ENCODE measurements around the gene LINGO1.

LINGO1 gene

DNA sequence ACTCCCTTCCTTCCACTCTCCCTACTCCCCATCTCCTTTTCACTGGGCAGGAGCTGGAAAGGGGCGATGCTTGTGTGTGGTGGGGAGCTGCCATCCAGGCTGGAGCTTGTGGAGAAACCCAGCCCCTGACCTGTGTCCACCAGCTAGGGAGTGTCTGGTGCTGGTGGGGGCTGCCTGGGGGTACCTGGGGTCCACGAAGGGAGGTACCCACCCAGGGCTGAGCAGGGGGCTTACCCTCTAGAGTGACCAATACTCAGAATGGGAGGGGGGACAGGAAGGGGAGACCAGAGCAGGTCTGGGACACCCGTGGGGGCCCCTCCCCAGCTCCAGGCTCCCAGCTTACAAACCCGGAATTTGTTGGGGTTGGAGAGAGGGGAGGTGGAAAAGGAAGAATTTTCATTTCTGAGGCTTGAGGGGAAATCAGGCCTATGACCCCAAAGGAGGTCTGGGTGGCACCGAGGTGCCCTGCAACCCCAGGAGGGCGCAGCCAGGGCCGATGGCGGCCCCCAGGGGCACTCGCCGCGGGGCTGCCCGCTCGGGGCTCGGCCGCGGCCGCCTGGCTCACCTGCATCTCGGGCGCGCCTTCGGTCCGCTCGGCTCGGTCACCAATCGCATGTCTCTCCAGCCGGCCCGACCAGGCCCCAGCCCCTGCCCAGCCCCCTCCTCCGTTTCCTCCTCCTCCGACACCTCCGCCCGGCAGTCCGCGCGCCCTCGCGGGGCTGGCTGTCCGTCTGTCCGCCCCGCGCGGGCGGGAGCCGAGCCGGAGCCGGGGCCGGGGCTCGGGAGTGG lies 773 bp downstream of the LINGO1 start:
- DNase-seq (ENCODE audit: low read depth), result no peak

DNA sequence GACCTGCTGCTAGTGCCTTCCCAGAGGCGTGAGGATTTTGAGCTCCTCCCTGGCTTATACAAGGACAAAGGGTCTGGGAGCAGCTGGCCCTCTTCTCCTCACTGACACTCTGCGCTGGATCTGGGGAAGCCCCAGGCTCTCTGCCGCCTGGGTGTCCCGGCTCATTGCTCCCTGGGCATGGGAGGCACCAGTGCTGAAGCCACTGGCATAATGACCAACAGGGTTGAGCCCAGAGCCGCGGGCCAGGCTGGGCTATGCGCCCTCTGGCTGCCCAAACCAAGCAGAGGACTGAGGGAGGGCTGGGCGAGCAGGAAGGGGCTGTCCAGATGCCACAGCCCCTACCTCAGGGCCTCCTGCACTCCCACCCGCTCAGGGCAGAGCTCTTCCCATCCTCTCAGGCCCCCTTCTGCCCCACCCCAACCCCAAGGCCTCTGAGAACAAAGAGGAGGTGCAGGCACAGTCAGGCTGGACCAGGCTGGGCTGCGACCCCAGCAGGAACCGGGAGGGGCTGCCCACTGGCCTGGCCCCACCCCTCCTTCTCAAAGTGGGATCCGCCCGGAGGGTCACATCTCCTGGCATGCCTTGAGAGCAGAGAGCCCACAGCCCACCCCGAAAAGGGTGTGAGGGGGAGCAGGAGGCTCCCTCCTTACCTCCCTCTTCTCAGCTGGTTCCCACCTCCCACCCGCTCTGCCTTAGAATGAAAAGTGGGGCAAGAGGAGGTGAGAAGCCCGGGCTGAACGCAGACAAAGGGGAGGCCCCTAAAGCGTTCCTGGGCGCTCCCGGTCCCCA lies 1.6 kb downstream of the LINGO1 start:
- no peak for DNase-seq (ENCODE audit: low read depth)

DNA sequence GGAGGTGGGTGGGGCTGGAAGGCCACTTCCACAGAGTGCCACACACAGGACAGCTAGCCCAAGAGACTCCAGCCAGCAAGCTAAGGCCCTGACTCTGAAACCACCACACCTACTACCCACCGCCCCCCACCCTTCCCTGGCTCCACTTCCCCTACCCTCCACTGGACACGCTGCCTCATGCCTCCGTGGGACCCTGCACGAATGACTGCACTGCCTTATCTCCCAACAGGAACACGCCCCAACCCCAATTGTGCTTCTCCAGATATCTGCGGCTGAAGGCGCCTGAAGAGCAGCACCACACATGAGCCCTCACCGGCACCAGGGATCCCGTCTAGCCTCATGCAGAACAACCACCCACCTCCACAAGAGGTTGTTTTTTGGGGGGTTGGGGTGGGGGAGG lies 2.7 kb downstream of the LINGO1 start:
- DNase-seq (ENCODE audit: low read depth), result no peak

DNA sequence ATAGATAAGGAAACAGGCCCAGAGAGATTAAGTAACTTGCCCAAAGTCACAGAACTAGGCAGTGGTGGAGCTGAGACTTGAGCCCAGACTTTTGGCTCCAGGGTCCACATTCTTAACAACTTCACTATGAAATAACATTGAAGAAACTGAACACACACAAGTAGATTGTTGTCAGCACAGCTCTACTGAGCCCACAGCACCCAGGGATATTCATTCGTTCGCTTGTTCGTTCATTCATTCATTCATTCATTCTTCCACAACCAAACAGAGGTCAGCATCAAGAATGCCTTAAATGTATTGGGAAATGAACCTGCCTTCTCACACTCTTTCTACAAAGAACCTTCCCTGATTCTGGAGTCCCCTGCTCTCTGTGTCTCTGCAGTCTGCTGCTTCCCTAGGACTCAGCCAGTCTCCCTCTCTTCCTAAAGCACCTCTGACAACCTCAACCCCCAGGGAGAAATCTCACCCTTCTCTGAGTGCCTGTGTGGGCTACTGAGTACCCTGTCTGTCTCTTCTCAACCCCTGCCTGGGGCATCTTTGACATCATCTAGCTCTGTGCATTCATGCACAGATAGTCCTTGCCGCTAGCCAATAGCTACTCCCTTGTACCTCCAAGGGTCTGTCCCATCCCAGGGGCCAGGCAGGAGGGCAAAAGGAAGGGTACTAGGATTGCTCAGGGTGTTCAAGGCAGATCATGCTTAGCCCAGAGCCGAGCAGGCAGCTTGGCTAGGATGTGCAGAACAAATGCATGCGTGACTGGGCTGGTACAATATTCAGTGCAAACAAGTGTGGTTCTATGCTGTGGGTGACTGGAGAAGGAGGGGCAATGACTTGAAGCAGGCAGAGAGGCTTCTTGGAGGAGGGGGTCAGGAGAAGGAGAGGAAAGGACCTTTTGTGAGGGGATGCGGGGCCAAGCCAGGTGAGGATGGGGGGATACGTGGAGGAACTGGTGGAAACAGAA lies 3.4 kb downstream of the LINGO1 start:
- DNase-seq (ENCODE audit: low read depth), result no peak

DNA sequence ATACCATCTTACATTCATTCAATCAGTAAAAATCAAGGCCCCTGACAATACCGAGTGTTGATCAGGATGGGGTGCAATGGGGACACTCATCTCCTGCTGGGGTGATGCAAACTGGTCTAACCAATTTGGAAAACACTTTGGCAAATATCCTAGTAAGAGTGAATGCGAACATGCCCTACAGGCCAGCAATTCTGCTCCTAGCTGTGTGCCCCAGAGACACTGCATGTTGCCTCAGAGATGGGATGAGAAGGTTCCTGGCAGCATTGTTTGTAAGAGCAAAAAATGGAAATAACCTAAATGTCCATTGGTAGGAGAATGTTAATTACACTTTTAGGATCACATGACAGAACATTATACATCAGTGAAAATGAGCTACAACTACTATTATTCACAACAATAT lies 4.7 kb downstream of the LINGO1 start:
- DNase-seq (ENCODE audit: low read depth), result no peak

DNA sequence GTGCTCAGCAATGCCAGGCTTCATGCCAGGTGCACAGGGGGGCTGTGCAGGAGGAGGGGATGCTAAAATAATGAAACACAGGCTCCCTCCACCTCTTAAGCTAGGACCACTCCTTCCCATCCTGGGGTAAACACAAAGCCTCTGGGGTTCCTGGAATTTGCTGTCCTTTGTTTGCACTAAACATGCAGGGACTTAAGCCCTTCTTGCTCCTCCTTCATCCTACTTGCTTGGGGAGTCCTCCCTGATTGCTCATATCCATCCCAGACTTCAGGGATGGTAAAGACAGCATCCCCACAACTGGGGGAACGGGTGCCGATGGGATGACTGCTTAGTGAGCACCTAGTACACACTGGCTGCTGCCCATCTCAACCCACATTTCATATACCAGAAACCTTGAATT lies 5.1 kb downstream of the LINGO1 start:
- no peak for DNase-seq (ENCODE audit: low read depth)

DNA sequence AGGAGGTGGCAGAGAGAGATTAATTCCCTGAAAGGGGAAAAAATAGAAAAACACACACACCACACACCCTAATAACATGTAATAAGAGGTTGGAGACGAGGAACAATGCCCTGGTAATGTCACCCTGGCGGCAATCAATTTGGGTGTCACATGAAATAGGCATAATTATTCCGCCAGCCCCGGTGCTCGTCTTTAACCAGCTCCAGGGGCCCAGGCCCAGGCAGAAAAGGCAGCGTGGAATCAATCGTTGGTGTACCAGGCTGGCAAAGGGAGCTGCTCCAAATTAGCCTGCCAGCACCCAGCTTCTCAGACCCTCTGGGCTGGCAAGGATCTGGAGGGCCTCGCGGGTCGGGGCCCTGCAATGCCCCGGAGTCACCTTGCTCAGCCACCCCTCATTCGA lies 5.6 kb downstream of the LINGO1 start:
- no peak for DNase-seq (ENCODE audit: low read depth)

DNA sequence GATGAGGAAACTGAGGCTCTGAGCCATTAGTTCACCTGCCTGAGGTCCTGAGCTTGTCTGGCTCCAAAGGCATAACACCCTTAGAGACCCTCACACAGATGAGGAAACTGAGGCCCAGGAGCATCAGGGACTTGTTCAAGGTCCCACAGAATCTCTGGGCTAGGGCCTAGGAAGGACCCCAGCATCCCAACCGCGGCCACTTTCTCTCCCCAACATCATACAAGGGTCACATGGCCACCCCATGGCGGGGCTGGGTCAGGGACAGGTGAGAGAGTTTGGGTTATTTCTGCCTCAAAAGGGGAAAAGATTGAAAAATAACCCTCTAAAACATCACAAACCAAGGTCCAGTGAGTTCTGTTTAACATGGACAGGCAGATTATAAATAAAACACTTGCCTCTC lies 6.7 kb downstream of the LINGO1 start:
- DNase-seq (ENCODE audit: low read depth), result no peak

DNA sequence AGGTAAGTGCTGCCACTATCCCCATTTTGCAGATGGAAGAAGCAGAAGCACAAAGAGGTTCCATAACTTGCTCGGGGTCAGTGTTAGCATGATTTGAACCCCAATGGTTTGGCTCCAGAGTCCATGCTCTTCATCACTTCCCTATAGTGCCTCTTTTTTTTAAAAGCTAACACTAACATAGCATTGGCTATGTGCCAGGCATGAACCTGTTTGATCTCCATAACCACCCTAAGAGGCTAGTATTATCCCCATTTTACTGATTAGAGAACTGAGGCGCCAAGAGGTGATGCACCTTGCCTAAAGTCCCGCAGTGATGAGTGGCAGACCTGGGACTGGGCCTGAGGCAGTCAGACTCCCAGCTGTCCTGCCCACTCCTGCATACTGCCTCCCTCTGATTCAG lies 7.3 kb downstream of the LINGO1 start:
- no peak for DNase-seq (ENCODE audit: low read depth)

DNA sequence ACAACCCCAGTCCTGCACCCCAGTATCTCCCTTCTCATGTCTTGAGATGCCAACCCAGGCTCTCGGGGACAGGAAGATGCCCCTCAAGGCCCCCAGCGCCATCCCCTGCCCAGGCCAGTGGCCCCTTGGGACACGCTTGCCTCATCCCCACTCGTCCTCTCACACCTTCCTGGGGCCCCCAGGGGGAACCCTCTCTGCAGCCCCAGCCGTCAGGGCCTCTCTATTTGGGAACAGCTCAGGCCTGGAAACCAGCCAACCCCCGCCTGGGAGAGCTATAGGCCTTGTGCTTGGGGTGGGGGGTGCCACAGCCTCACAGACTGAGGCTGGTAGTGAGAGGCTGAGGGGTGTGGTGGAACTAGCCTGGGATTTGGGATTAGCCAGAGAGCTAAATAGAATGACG lies 7.8 kb downstream of the LINGO1 start:
- DNase-seq (ENCODE audit: low read depth), result no peak

DNA sequence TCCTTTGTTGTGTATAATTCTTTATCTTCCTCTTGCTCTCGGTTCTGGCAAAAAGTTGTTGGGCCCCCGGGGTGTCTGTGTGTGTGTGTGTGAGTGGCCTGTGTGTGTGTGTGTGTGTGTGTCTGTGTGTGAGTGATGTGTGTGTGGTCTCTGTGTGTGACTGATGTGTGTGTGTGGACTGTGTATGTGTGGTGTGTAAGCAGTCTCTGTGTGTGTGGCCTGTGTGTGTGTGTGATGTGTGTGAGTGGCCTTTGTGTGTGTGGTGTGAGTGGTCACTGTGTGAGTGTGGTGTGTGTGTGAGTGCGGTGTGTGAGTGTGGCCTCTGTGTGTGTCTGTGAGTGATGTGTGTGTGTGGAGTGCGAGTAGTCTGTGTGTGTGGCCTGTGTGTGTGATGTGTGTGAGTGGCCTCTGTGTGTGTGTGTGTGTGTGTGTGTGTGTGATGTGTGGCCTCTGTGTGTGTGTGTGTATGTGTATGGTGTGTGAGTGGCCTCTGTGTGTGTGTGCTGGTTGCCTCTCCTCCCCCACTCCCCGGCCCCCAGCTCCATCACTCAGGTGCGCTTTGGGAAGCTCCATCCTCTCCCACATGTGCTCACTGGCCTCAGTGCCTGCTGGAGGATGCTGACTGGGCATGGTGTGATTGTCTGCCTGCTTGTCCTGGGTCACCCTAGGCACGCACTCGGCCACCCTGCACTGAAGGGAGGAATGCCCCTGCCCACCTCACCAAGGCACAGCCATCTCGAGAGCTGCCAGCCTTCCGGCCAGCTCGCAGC lies 8.8 kb downstream of the LINGO1 start:
- DNase-seq (ENCODE audit: low read depth), result no peak

DNA sequence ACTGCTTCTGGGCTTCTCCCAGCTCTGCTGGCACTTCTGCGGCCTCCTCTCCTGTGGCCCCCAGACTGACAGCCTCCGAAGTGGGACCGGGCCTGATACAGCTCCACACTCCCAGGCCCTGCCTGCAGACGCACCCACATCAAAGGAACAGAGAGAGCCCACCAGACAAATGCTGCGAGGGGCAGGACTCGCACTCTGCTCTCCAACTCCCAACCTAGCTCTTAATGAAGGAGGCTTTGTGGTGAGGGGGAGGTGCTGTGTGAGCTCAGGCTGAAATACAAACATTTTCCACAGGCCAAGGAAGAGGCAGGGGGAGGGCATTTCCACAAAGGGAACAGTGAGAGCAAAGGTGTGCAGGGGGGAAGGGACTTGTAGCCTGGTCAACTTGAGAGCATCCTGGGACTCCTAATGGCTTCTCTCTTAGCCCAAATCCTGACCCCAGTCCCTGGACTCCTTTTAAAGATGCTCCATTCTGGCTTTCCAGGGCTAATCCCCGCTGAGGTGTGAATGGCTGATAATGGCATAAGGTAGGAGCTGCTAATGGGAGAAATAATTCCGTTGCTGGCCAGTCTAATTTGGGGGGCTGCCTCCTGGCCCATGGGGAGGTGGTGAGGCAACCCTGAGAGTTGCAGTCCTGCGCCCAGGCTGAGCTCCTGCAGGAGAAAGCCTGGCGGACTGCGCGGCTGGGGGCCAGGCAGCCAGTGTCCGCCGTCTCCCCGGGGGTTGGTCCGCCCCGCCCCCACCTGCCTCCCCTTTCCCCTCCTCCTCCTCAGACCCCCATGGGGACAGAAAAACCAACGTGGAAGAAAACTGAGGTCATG lies 9.6 kb downstream of the LINGO1 start:
- DNase-seq (ENCODE audit: low read depth), result no peak

DNA sequence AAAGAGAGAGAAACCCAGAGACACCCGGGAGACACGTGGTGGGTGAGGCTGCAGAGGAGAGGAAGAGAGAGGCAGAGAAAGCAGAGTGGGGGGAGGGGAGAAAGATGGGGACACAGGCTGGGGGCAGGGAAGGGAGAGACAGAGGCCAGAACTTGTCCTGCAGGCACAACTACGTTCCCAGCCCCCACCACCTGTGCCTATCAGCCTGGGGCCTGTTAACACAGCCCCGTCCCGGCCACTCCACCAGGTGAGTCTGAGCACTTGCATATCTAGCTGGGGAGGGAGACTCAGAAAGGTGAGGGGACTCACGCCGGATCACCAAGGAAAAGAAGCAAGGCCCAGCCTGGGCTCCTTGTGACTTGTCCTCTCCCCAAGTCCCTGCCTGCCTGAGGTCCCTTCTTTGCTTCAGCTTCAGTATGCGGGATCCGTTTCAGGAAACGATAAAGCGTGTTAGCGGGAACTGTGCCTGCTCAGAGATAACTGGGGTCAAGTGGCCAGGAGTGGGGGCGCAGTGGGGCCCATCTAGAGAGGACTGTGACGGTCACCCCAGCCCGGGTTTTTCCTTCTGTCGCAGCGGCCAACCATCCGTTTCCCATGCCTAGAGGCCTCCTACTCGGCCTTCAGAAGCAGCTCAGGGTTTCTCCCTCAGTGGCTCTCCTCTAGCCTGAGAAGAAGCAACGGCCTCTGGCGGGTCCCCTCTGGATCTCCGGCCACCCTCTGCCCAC lies 10.3 kb downstream of the LINGO1 start:
- DNase-seq (ENCODE audit: low read depth), result no peak

DNA sequence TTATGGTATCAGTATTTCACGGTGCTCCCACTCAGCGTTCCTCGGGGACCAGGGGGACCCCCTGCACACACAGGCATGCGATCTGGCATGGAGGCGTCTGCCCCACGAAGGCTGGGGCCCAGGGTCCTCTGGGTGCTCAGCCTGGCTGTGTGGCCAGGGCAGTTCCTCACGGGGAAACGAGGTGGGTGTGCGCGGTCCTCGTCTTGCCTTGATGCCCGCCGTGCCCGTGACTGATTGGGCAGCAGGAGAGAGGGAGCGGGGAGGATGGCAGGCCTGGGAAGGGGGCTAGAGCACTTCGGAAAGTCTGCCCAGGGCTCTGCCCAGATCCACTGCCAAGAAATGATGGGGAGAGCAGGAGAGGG lies 10.9 kb downstream of the LINGO1 start:
- no peak for DNase-seq (ENCODE audit: low read depth)

DNA sequence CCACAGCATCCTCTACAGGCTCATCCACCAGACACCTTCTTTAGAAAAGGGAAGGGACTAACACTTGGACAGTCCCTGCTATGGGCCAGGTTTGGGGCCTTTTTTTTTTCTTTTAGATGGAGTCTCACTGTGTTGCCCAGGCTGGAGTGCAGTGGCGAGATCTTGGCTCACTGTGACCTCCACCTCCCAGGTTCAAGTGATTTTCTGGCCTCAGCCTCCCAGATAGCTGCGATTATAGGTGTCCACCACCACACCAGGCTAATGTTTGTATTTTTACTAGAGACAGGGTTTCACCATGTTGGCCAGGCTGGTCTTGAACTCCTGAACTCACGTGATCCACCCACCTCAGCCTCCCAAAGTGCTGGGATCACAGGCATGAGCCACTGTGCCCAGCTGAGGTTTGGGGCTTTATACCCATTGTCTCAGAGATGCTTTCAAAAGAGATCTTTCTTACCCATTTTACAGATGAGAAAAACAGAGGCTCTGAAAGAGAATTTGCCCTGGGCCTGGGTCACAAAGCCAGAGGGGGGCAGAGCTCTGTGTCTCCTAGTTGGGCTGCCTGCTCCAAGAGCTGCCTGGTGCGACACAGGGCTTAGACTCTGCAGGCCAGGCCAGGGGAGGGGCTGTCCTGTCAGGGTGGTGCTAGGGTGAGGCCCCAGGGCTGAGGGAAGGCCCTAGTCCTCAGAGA lies 11.6 kb downstream of the LINGO1 start:
- no peak for DNase-seq (ENCODE audit: low read depth)

DNA sequence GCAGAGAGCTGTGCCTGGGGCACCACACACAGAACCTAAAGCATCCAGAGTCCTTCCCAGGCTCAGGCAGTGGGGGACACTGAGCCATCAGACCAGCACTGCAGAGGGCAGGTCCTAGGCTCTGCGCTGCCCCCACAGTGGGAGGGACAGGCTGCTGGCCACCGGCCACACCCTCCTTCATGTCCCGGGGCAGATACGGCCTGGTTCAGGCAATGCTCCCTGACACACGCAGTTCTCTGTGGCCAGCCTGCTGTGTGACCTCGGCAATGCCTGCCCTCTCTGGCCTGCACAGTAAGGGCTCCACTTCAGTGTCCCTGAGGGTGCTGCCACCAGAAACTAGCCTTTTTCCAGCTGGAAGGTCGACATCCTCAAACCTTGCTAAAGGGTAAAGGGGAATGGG lies 12.4 kb downstream of the LINGO1 start:
- no peak for DNase-seq (ENCODE audit: low read depth)

DNA sequence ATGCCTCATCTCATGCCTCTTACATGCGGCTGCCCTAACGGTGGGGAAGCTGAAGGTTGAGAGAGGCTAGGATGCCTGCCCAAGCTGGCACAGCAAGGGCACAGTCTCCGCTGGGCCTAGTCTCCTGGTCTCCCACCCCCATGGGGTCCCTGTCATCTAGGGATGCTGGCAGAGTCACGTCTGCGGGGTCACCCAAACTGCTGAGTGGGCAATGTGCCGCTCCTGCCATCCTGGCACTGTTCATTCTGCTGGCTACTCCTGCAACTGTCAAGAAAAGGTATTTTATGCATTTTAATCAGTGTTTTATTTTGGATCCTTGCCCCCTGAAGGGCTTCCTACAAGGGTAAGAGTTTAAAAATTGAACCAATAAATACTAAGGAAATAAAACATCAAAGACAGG lies 12.8 kb downstream of the LINGO1 start:
- no peak for DNase-seq (ENCODE audit: low read depth)

DNA sequence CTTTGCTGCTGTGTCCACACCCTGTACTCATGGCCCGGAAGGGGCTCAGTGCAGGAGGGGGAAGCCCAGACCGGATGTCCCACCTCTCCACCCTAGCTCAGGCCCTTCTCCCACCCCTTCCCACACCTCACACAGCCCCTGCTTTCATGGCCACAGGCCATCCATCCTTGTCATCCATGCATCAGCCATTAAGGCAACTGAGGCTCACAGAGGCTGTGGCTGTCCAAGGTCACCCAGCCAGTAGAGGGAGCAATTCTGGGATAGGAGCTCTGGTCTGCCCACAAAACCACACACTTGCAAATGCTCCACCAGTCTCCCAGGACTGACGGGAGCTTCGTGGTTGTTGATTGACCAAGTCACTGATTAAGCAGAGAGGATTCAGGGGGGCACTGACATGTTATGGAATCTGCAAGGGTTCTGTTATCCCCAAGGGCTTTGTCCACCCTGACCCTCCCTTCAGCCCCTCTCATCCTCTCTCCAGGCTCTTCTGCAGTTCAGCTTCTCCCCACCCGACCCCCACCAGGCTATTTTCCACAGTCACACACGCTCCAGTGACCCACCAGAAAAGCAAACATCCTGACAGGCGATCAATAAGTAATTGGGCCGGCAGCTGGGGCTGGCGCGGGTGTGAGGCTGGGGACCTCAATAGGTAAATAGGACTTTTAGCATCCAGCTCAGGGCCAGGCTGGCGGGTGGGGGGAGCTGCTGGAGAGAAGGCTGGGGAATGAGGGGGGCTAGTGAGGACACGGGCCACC lies 15.1 kb downstream of the LINGO1 start:
- no peak for DNase-seq (ENCODE audit: low read depth)

DNA sequence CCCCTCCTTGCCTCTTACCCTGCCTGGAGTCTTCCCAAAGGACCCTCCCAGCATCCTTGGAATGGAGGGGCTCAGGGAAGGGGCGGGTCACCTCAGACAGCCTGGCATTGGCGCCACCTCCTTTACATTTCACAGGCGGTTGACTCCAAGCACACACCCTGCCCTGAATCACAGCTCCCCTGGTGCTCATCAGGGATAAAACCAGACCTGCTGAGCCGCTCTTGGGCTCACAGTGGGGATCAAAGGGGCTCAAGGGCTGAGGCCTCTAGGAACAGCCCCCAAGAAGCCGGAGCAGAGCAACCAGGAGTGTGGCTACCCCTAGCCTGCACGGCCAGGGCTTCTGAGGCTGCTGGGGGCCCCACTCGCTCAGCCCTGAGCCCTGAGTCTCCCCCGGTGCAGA lies 16.6 kb downstream of the LINGO1 start:
- DNase-seq (ENCODE audit: low read depth), result no peak
